Activated T-cell treated with anti-CD3 and anti-CD28 coated beads, Interleukin-2, amount 50 U/mL, for 4 hours (primary cell): ENCODE data around the gene NFATC2IP. TPM values are rescaled to one million over a fixed set of nuclear protein-coding genes. Genes with fewer than 3 reads are reported as not detected.
A peak's percentile ranks its signal among the peaks of the same experiment; 100 is the strongest.
"Not testable (repeated sequence)": the region's sequence is repeated elsewhere in the genome, so short reads cannot be mapped to it uniquely, and the experiment has no call there.

Experiments used
- ATAC-seq, 2 donors: fragments of 200-7000 bp; cut with Tn5 transposase; one replicate each; pipeline ENCODE4 v1.10.0; 2021
- DNase-seq: peaks from one replicate; pipeline ENCODE4 v3.0.0-alpha.2; 2020
- H3K27me3 Mint-ChIP-seq: one replicate; pipeline ENCODE4 v1.8.0; 2021; ENCODE audit warnings: low read depth, mixed read lengths
- H3K36me3 Mint-ChIP-seq: one replicate; pipeline ENCODE4 v1.8.0; 2022; ENCODE audit warnings: mixed read lengths; ENCODE audit not compliant: insufficient read depth
- H3K4me1 Mint-ChIP-seq: one replicate; pipeline ENCODE4 v1.8.0; 2021; ENCODE audit warnings: low read depth, mixed read lengths
- H3K4me3 Mint-ChIP-seq: one replicate; pipeline ENCODE4 v1.8.0; 2021; ENCODE audit warnings: mild to moderate bottlenecking, moderate library complexity, mixed read lengths
- H3K9me3 Mint-ChIP-seq: one replicate; pipeline ENCODE4 v1.8.0; 2021; ENCODE audit warnings: mixed read lengths
- total RNA-seq, 3 donors: library from RNA; stranded (reverse); gene quantifications; one replicate each; pipeline ENCODE4 v1.2.1, GENCODE V29; 2021

NFATC2IP gene
- total RNA-seq, 3 donors from 2014 or later = 63.0 to 66.9 (median 63.6) TPM

GRCh38 chr16:28935924-28936783 is 14.6 kb upstream of the NFATC2IP start:
- Mint-ChIP-seq H3K4me3 (peak overlapping the region; percentile 58), H3K4me1 (peaks cover 16% of the 10 kb centered on the region), H3K36me3 (no peaks in the 10 kb centered on the region), H3K9me3 (no peaks in the 10 kb centered on the region), H3K27me3 (no peaks in the 10 kb centered on the region)
- ATAC-seq (peak; percentile 100), DNase-seq (peak; percentile 78)

- no peaks in the 10 kb centered on the region for H3K36me3 Mint-ChIP-seq
- H3K4me1 Mint-ChIP-seq = peaks cover 16% of the 10 kb centered on the region
- no peaks in the 10 kb centered on the region for H3K27me3 Mint-ChIP-seq
- H3K9me3 Mint-ChIP-seq = no peaks in the 10 kb centered on the region
- DNase-seq (no peak), ATAC-seq (no peak)
- peak overlapping the region; percentile 58 for H3K4me3 Mint-ChIP-seq
These were observed 14.0 kb upstream of the NFATC2IP start for GRCh38 chr16:28936784-28937155.

GRCh38 chr16:28937222-28937876 is 13.4 kb upstream of the NFATC2IP start:
- ATAC-seq (no peak), DNase-seq (no peak)
- Mint-ChIP-seq H3K36me3 (no peaks in the 10 kb centered on the region), H3K27me3 (no peaks in the 10 kb centered on the region), H3K9me3 (no peaks in the 10 kb centered on the region), H3K4me1 (peaks cover 16% of the 10 kb centered on the region), H3K4me3 (no peak overlapping the region)

GRCh38 chr16:28938721-28939120 is 12.0 kb upstream of the NFATC2IP start:
- Mint-ChIP-seq H3K27me3 (no peaks in the 10 kb centered on the region), H3K9me3 (no peaks in the 10 kb centered on the region), H3K36me3 (no peaks in the 10 kb centered on the region), H3K4me1 (peaks cover 16% of the 10 kb centered on the region), H3K4me3 (no peak overlapping the region)
- no peak for DNase-seq
- ATAC-seq = no peak

- H3K27me3 Mint-ChIP-seq, ATAC-seq, DNase-seq, H3K36me3 Mint-ChIP-seq, H3K9me3 Mint-ChIP-seq, H3K4me3 Mint-ChIP-seq: not testable (repeated sequence)
- peaks cover 15% of the 10 kb centered on the region for H3K4me1 Mint-ChIP-seq
These were observed 10.9 kb upstream of the NFATC2IP start for GRCh38 chr16:28939825-28940224.

- H3K4me1 Mint-ChIP-seq = peaks cover 7% of the 10 kb centered on the region
These were observed 7.5 kb upstream of the NFATC2IP start for GRCh38 chr16:28943281-28943680.

GRCh38 chr16:28946681-28947080 is 4.1 kb upstream of the NFATC2IP start:
- no peak overlapping the region for H3K4me3 Mint-ChIP-seq
- H3K9me3 Mint-ChIP-seq = no peaks in the 10 kb centered on the region
- H3K27me3 Mint-ChIP-seq = no peaks in the 10 kb centered on the region
- ATAC-seq = no peak
- H3K4me1 Mint-ChIP-seq = peaks cover 13% of the 10 kb centered on the region
- no peak for DNase-seq
- no peaks in the 10 kb centered on the region for H3K36me3 Mint-ChIP-seq

More at GRCh38 chr16:28943281-28943680, 7.5 kb upstream of the NFATC2IP start:
- H3K4me3 Mint-ChIP-seq = no peak overlapping the region
- H3K27me3 Mint-ChIP-seq = no peaks in the 10 kb centered on the region
- H3K9me3 Mint-ChIP-seq = no peaks in the 10 kb centered on the region
- ATAC-seq = no peak
- no peaks in the 10 kb centered on the region for H3K36me3 Mint-ChIP-seq
- no peak for DNase-seq

GRCh38 chr16:28951410-28951943 is 740 bp downstream of the NFATC2IP start:
- DNase-seq = no peak
- peak overlapping the region; percentile 88 for H3K4me3 Mint-ChIP-seq

GRCh38 chr16:28958216-28958615 is 7.5 kb downstream of the NFATC2IP start:
- no peak for DNase-seq
- no peaks in the 10 kb centered on the region for H3K9me3 Mint-ChIP-seq
- H3K27me3 Mint-ChIP-seq = no peaks in the 10 kb centered on the region
- H3K4me1 Mint-ChIP-seq = peaks cover 6% of the 10 kb centered on the region
- peaks cover 42% of the 10 kb centered on the region for H3K36me3 Mint-ChIP-seq
- ATAC-seq = no peak
- no peak overlapping the region for H3K4me3 Mint-ChIP-seq

More at GRCh38 chr16:28951410-28951943, 740 bp downstream of the NFATC2IP start:
- Mint-ChIP-seq H3K9me3 (no peaks in the 10 kb centered on the region), H3K4me1 (peaks cover 23% of the 10 kb centered on the region), H3K27me3 (no peaks in the 10 kb centered on the region), H3K36me3 (peaks cover 17% of the 10 kb centered on the region)
- no peak for ATAC-seq

- Mint-ChIP-seq H3K27me3 (no peaks in the 10 kb centered on the region), H3K4me3 (no peak overlapping the region), H3K9me3 (no peaks in the 10 kb centered on the region), H3K36me3 (peaks cover 44% of the 10 kb centered on the region), H3K4me1 (peaks cover 3% of the 10 kb centered on the region)
- DNase-seq (no peak), ATAC-seq (no peak)
These were observed 8.1 kb downstream of the NFATC2IP start for GRCh38 chr16:28958836-28959235.

GRCh38 chr16:28964072-28964471 is 13.3 kb downstream of the NFATC2IP start:
- Mint-ChIP-seq H3K27me3 (no peaks in the 10 kb centered on the region), H3K9me3 (no peaks in the 10 kb centered on the region), H3K4me3 (no peak overlapping the region), H3K36me3 (peaks cover 35% of the 10 kb centered on the region), H3K4me1 (no peaks in the 10 kb centered on the region)
- ATAC-seq (no peak), DNase-seq (no peak)

- no peaks in the 10 kb centered on the region for H3K9me3 Mint-ChIP-seq
- peaks cover 32% of the 10 kb centered on the region for H3K36me3 Mint-ChIP-seq
These were observed 13.8 kb downstream of the NFATC2IP start for GRCh38 chr16:28964496-28964895.

GRCh38 chr16:28967156-28967555 is 16.4 kb downstream of the NFATC2IP start:
- no peaks in the 10 kb centered on the region for H3K27me3 Mint-ChIP-seq
- DNase-seq = no peak
- ATAC-seq = no peak

More at GRCh38 chr16:28964496-28964895, 13.8 kb downstream of the NFATC2IP start:
- H3K27me3 Mint-ChIP-seq = no peaks in the 10 kb centered on the region
- H3K4me1 Mint-ChIP-seq = no peaks in the 10 kb centered on the region
- DNase-seq (no peak), ATAC-seq (no peak)
- H3K4me3 Mint-ChIP-seq = no peak overlapping the region

GRCh38 chr16:28969696-28970095 is 19.0 kb downstream of the NFATC2IP start:
- not testable (repeated sequence) for H3K36me3 Mint-ChIP-seq

More at GRCh38 chr16:28967156-28967555, 16.4 kb downstream of the NFATC2IP start:
- Mint-ChIP-seq H3K4me1 (no peaks in the 10 kb centered on the region), H3K36me3 (peaks cover 22% of the 10 kb centered on the region), H3K9me3 (no peaks in the 10 kb centered on the region), H3K4me3 (no peak overlapping the region)

More at GRCh38 chr16:28969696-28970095, 19.0 kb downstream of the NFATC2IP start:
- H3K4me3 Mint-ChIP-seq, H3K9me3 Mint-ChIP-seq, DNase-seq, ATAC-seq, H3K4me1 Mint-ChIP-seq, H3K27me3 Mint-ChIP-seq: not testable (repeated sequence)
